ENCODE measurements around the gene TNP1. TPM values are rescaled to one million over a fixed set of nuclear protein-coding genes. Genes with fewer than 3 reads are reported as not detected.

The TNP1 gene
- total RNA-seq, 1 donor: not detected

GRCh38 chr2:216901273-216901672, 41.4 kb upstream of the TNP1 start:
- TF ChIP-seq CTCF (IDR thresholded peaks at IDR 0.05; ENCODE audit: insufficient read depth, low read length): no peak
- no peak for DNase-seq (ENCODE audit: low read depth)
- H3K4me3 ChIP-seq (ENCODE audit: low read depth, low read length): no peak overlapping the region

DNA sequence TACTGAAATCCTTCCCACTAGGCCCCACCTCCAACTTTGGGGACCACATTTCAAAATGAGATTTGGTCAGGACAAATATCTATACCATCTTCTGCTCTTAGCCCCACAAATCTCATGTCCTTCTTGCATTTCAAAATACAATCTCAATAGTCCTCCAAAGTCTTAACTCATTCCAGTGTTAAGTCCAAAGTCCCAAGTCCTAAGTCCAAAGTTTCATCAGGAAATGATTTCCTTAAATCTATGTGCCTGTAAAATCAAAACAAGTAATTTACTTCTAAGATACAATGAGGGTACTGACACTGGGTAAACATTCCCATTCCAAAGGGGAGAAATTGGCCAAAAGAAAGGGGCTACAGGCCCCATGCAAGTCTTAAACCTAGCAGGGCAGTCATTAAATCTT, 40.5 kb upstream of the TNP1 start:
- DNase-seq (ENCODE audit: low read depth): no peak
- no peak for TF ChIP-seq CTCF (IDR thresholded peaks at IDR 0.05; ENCODE audit: insufficient read depth, low read length)
- no peak overlapping the region for H3K4me3 ChIP-seq (ENCODE audit: low read depth, low read length)

DNA sequence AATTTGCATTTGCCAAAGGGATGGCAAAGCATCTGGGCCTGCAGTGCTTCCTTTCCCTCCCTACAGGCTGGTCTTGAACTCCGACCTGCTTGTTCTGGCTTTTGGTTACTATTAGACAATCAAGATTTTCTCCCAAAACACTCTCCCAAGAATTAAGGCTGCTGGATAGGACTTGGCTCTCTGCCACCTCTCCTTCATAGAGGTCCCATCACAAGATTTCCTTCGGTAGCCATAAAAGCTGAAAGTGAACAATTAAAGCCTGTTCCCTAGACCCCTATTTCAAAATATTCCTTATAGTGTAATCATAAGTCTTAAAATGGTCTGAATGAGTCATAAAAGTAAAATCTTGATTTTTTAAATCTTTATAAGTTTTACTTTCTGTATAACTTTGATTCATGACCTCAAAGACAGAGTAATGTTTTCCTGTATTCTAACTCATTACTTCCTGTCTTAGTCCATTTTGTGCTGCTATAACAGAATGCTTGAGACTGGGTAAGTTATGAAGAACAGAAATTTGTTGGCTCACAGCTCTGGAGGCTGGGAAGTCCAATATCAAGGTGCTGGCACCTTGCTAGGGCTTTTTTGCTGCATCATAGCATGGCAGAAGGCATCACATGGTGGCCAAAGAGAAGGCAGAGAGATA, 37.8 kb upstream of the TNP1 start:
- no peak overlapping the region for H3K4me3 ChIP-seq (ENCODE audit: low read depth, low read length)
- DNase-seq (ENCODE audit: low read depth): no peak
- no peak for TF ChIP-seq CTCF (IDR thresholded peaks at IDR 0.05; ENCODE audit: insufficient read depth, low read length)

DNA sequence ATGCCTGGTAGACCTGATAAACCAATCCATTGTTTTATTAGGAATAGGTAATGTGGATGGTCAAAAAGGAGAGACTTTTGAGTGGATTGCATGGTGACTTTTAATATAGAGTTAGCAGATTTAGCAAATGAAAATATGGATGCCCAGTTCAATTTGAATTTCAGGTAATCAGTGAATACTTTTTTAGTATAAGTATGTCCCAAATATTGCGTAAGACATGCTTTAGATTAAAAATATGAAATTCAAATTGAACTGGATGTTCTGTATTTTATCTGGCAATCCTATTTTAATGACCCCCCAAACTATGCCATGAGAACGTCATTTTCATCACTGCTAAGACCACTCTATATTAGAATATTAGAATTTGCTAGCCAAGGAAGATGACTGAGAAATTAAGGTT, 30.3 kb upstream of the TNP1 start:
- TF ChIP-seq CTCF (IDR thresholded peaks at IDR 0.05; ENCODE audit: insufficient read depth, low read length): no peak
- no peak for DNase-seq (ENCODE audit: low read depth)
- no peak overlapping the region for H3K4me3 ChIP-seq (ENCODE audit: low read depth, low read length)

- no peak for DNase-seq (ENCODE audit: low read depth)
- TF ChIP-seq CTCF (IDR thresholded peaks at IDR 0.05; ENCODE audit: insufficient read depth, low read length): no peak
- H3K4me3 ChIP-seq (ENCODE audit: low read depth, low read length): no peak overlapping the region
Observed at GRCh38 chr2:216888887-216889622, 29.2 kb upstream of the TNP1 start.

GRCh38 chr2:216888081-216888480, 28.2 kb upstream of the TNP1 start:
- no peak for TF ChIP-seq CTCF (IDR thresholded peaks at IDR 0.05; ENCODE audit: insufficient read depth, low read length)
- H3K4me3 ChIP-seq (ENCODE audit: low read depth, low read length): no peak overlapping the region
- DNase-seq (ENCODE audit: low read depth): no peak
